MV-4-11 (cell line): Measurements from ENCODE around the gene IGF1R.
"Not testable (repeated sequence)": the region's sequence is repeated elsewhere in the genome, so short reads cannot be mapped to it uniquely, and the experiment has no call there.

ENCODE experiments used
- DNase-seq: peaks from one replicate; lab custom pipeline; 2025; lab: John Stamatoyannopoulos, UW

IGF1R gene

GRCh38 chr15:98965597-98965996, 317.3 kb downstream of the IGF1R start:
- DNase-seq: no peak

GRCh38 chr15:98966091-98966787, 317.9 kb downstream of the IGF1R start:
- no peak for DNase-seq

GRCh38 chr15:98967096-98967495, 318.8 kb downstream of the IGF1R start:
- no peak for DNase-seq

- no peak for DNase-seq
These were observed 319.6 kb downstream of the IGF1R start for GRCh38 chr15:98967916-98968315.

- DNase-seq: no peak
These were observed 320.2 kb downstream of the IGF1R start for GRCh38 chr15:98968576-98968975.

- DNase-seq: no peak
These were observed 320.9 kb downstream of the IGF1R start for GRCh38 chr15:98969126-98969735.

GRCh38 chr15:98970799-98971198, 322.5 kb downstream of the IGF1R start:
- no peak for DNase-seq

GRCh38 chr15:98976500-98976899, 328.2 kb downstream of the IGF1R start:
- no peak for DNase-seq

- no peak for DNase-seq
These were observed 329.1 kb downstream of the IGF1R start for GRCh38 chr15:98977441-98977840.

GRCh38 chr15:98978153-98978552, 329.8 kb downstream of the IGF1R start:
- no peak for DNase-seq

GRCh38 chr15:98980899-98981228, 332.5 kb downstream of the IGF1R start:
- no peak for DNase-seq

- DNase-seq: no peak
These were observed 333.7 kb downstream of the IGF1R start for GRCh38 chr15:98981851-98982722.

GRCh38 chr15:98983334-98983733, 335.0 kb downstream of the IGF1R start:
- DNase-seq: peak; percentile 86

- DNase-seq: no peak
These were observed 337.9 kb downstream of the IGF1R start for GRCh38 chr15:98986281-98986680.

GRCh38 chr15:98994892-98995291, 346.6 kb downstream of the IGF1R start:
- no peak for DNase-seq

- DNase-seq: no peak
These were observed 347.8 kb downstream of the IGF1R start for GRCh38 chr15:98996169-98996568.

- DNase-seq: no peak
These were observed 348.3 kb downstream of the IGF1R start for GRCh38 chr15:98996624-98997023.

- DNase-seq: no peak
These were observed 349.0 kb downstream of the IGF1R start for GRCh38 chr15:98997312-98997711.

- DNase-seq: no peak
These were observed 349.4 kb downstream of the IGF1R start for GRCh38 chr15:98997755-98998154.

GRCh38 chr15:98998279-98998678, 349.9 kb downstream of the IGF1R start:
- no peak for DNase-seq

- no peak for DNase-seq
These were observed 350.9 kb downstream of the IGF1R start for GRCh38 chr15:98999233-98999632.

- no peak for DNase-seq
These were observed 353.9 kb downstream of the IGF1R start for GRCh38 chr15:99002226-99002625.

- DNase-seq: not testable (repeated sequence)
These were observed 355.0 kb downstream of the IGF1R start for GRCh38 chr15:99003317-99003716.
